Right renal pelvis (tissue), 4 donors: Measurements from ENCODE around the gene AHRR. TPM values are rescaled to one million over a fixed set of nuclear protein-coding genes. Genes with fewer than 3 reads are reported as not detected.

Experiments
- DNase-seq, 4 donors: peaks; one replicate each; pipeline ENCODE4 v3.0.0-alpha.2; 2013; ENCODE audit warnings: low read depth in 4 of 4, low spot score in 3 of 4, missing footprints in 1 of 4
- polyA plus RNA-seq, 4 donors: library from polyadenylated mRNA; unstranded; fragments of 120-200 nt; gene quantifications; one replicate each; pipeline ENCODE4 v1.2.1, GENCODE V29; 2013; ENCODE audit not compliant: insufficient read length in 4 of 4

The AHRR gene
- polyA plus RNA-seq, 4 donors = 1.8 to 2.9 (median 2.4) TPM

- no peak for DNase-seq
These were observed 130.3 kb downstream of the AHRR start for GRCh38 chr5:451587-452458.

- DNase-seq = no peak
These were observed 131.6 kb downstream of the AHRR start for GRCh38 chr5:452978-453710.

GRCh38 chr5:453725-454481 is 132.4 kb downstream of the AHRR start:
- no peak for DNase-seq

GRCh38 chr5:454936-455335 is 133.4 kb downstream of the AHRR start:
- no peak for DNase-seq

- DNase-seq = no peak
These were observed 134.3 kb downstream of the AHRR start for GRCh38 chr5:455806-456205.

GRCh38 chr5:456351-457194 is 135.1 kb downstream of the AHRR start:
- DNase-seq = no peak

GRCh38 chr5:457195-457961 is 135.9 kb downstream of the AHRR start:
- DNase-seq = no peak

GRCh38 chr5:458547-459353 is 137.2 kb downstream of the AHRR start:
- no peak for DNase-seq

GRCh38 chr5:459562-460272 is 138.2 kb downstream of the AHRR start:
- no peak for DNase-seq

- no peak for DNase-seq
These were observed 138.7 kb downstream of the AHRR start for GRCh38 chr5:460273-460625.

- no peak for DNase-seq
These were observed 140.6 kb downstream of the AHRR start for GRCh38 chr5:462051-462481.

GRCh38 chr5:463301-463700 is 141.8 kb downstream of the AHRR start:
- DNase-seq = no peak

- no peak for DNase-seq
These were observed 142.4 kb downstream of the AHRR start for GRCh38 chr5:463952-464351.

GRCh38 chr5:464446-464842 is 142.9 kb downstream of the AHRR start:
- no peak for DNase-seq

- no peak for DNase-seq
These were observed 143.5 kb downstream of the AHRR start for GRCh38 chr5:464843-465590.

- no peak for DNase-seq
These were observed 144.3 kb downstream of the AHRR start for GRCh38 chr5:465591-466403.
